GM18502 (cell line): ENCODE data around the gene SLC41A3.
"Not testable (repeated sequence)": the region's sequence is repeated elsewhere in the genome, so short reads cannot be mapped to it uniquely, and the experiment has no call there.

Experiments
- ATAC-seq: cut with Tn5 transposase; IDR thresholded peaks from one replicate; pipeline ENCODE4 v1.9.1; 2021; ENCODE audit warnings: mild to moderate bottlenecking; ENCODE audit not compliant: unreplicated experiment, poor library complexity

Gene SLC41A3

GRCh38 chr3:125963834-125964233 is 120.1 kb downstream of the SLC41A3 start:
- ATAC-seq, result not testable (repeated sequence)

DNA sequence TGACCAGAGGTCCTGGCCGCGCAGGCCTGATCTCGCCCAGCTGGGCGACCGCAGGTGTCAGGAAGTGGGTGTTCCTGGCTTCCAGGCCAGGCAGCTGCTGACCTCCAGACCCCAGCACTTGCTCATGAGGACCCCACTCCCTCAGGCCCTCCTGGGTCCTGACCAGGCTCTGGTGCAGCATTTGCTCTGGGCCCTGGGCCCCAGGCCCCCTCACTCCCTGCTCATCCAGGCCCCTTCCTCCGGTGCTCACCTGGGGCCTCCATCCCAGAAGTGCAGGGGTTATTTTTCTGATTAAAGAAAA is 122.7 kb downstream of the SLC41A3 start:
- ATAC-seq, result no peak

GRCh38 chr3:125960456-125961288 is 123.3 kb downstream of the SLC41A3 start:
- ATAC-seq, result no peak

DNA sequence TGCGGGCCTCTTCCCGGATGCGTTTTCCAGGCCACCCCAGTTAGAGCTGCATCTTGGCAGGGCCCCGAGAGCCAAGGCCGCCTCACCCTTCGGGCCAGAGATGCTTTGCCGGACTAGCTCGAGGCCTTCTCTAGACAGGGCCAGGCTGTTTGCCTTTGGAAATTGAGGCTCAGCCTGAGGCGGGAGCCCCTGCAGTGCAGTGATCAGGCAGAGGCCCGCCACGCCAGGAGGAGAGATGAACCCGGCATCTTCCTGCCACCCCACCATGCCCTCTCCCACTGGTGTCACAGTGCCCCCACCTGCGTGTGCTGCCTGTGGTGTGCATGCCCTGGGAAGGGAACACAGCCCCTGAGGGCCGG is 123.9 kb downstream of the SLC41A3 start:
- ATAC-seq, result no peak

DNA sequence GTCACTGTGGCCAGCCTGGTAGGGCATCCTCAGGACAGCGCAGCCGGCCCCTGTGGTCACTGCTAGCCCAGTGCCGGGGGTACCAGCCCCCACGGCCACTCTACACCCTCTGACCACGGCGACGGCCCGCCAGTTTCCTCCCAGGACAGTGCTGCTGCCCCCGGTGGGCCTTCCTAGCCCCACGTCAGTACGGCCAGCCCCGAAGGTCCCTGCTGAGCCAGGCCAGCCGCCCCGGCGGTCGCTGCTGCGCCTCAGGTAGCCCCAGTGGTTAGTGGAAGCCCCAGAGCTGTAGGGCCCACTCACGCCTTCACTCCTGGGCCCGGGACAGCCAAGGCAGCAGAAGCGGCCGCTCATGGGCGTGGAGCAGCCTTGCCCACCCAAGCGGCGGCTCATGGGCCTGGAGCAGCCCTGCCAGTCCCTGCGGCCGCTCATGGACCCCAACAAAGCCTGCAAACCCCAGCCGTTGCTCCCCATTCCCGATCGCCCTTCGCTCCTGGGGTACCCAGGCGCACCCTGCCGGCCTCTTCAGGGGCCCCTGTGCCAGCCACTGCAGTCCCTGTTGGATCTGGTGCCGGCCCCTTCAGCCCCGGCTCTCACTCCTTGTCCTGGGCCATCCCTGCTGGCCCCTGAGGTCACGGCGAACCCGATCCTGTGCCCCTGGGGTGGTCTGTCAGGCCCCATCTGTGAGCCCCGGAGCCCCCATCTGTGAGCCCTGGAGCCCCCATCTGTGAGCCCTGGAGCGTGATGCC is 124.4 kb downstream of the SLC41A3 start:
- no peak for ATAC-seq

GRCh38 chr3:125958511-125959316 is 125.2 kb downstream of the SLC41A3 start:
- no peak for ATAC-seq

- no peak for ATAC-seq
Measured at GRCh38 chr3:125957674-125958510, 126.0 kb downstream of the SLC41A3 start.

DNA sequence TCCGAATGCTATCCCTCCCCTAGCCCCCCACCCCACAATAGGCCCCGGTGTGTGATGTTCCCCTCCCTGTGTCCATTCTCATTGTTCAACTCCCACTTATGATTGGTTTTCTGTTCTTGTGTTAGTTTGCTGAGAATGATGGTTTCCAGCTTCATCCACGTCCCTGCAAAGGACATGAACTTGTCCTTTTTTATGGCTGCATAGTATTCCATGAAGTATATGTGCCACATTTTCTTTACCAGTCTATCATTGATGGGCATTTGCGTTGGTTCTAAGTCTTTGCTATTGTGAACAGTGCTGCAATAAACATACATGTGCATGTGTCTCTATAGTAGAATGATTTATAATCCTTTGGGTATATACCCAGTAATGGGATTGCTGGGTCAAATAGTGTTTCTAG is 126.9 kb downstream of the SLC41A3 start:
- ATAC-seq, result not testable (repeated sequence)
